ENCODE measurements around the gene CLPSL2.

CLPSL2 gene

GRCh38 chr6:35787266-35788218, 11.1 kb downstream of the CLPSL2 start:
- no peak for DNase-seq (ENCODE audit: low read depth)

DNA sequence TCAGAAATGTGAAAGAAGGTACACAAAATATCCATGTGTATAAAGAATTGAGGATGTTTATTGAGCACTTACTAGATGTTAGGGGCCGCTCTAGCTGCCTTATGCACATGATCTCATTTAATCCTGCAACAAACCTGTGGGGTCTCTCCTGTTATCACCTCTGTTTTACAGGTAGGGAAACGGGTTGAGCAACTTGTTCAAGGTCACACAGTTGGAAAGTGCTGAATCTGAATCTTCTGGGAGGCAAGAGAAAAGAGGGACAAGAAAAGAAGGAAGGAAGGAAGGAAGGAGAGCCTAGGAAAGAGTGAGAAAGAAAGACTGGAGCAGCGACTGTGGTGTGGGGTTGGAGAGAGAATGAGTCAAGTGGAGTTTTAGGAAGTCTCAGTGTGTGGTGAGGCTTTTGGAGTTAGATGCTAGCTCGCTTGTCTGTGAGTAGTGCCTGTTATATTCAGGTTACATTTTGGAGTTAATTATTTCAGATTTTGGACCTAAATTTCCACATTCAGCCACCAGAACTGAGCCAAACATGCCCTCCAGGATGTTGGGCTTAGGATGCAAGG, 12.1 kb downstream of the CLPSL2 start:
- DNase-seq (ENCODE audit: low read depth), result no peak

- no peak for DNase-seq (ENCODE audit: low read depth)
Observed at GRCh38 chr6:35790683-35791082, 14.3 kb downstream of the CLPSL2 start.

- no peak for DNase-seq (ENCODE audit: low read depth)
Observed at GRCh38 chr6:35794536-35795452, 18.4 kb downstream of the CLPSL2 start.

GRCh38 chr6:35795453-35796071, 19.2 kb downstream of the CLPSL2 start:
- no peak for DNase-seq (ENCODE audit: low read depth)

DNA sequence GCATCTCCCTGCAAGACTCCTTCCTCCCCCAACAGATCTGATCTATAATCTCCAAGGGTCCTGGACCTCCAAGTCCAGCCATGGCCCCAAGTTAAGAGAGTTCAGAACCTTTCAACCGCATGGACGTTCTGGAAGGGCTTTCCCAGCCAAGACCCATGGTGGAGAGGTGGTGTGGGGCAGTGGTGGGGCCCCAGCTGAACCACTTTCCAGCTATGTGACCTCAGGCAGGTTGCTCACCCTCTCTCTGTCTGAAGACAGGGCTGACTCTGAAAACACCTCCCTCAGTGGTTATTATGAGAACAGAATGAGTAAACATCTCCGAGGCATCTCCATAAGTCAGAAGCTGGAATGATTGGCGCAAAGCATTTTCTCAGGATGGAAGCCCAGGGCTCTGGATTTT, 19.8 kb downstream of the CLPSL2 start:
- DNase-seq (ENCODE audit: low read depth), result no peak

- no peak for DNase-seq (ENCODE audit: low read depth)
Observed at GRCh38 chr6:35797837-35798526, 21.6 kb downstream of the CLPSL2 start.

DNA sequence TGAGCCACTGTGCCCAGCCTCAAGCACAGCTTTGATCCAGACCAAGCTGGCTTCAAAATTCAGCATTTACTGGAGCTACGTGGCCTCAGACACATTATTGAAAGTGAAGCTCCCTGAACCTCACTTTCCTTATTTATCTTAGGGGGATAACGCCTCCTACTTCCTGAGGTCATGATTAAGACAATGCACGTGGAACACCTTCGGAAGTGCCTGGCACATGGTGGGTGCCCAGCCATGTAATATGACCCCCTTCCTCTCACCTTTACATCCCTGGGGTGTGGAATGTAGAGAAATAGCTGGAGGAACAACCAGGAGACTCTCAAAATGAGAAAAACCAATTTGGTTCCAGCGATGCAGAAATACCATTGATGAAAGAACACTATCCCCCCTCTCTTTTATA, 22.3 kb downstream of the CLPSL2 start:
- no peak for DNase-seq (ENCODE audit: low read depth)

- DNase-seq (ENCODE audit: low read depth), result no peak
Observed at GRCh38 chr6:35801148-35801547, 24.8 kb downstream of the CLPSL2 start.

GRCh38 chr6:35804996-35805736, 28.8 kb downstream of the CLPSL2 start, which contains the start of gene LHFPL5:
LHFPL5 (plus strand) TSS chr6:35805352; CDS start chr6:35805671, 319 bp downstream.
- DNase-seq (ENCODE audit: low read depth), result peak; percentile 21

DNA sequence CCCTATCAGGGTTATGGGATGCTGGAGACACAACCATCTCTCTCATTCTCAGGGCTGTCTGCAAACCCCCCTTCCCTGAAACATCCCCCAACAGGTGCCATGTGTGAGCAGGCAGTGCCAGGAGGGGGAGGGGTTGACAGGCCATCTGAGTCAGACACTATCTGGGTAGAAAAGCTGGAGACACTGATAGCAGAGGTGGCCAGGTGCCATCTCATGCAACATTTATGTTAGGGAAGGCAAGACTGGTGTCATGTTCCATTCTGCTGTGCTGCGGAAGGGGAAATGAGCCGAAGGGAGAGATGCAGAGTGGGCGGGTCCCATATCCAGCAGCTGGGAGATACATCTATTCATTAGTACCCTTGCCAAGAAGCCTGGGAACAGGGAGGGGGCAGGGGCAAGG, 32.3 kb downstream of the CLPSL2 start:
- DNase-seq (ENCODE audit: low read depth), result no peak

- no peak for DNase-seq (ENCODE audit: low read depth)
Observed at GRCh38 chr6:35809809-35810208, 33.4 kb downstream of the CLPSL2 start.

- no peak for DNase-seq (ENCODE audit: low read depth)
Observed at GRCh38 chr6:35810971-35811698, 34.7 kb downstream of the CLPSL2 start.

DNA sequence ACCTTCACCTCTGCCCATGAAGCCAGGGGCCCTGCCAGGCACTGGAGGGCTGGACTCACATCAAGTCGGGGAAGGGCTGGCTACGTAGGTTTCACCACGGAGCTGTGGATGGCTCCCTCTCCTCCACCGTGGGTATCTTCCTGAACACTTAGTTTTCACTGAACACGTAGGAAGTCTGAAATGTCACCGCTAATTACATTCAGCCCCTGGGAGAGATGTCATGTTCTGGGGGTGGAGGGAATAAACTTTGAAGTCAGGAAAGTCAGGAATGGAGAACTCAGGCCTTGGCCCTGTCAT, 35.2 kb downstream of the CLPSL2 start:
- DNase-seq (ENCODE audit: low read depth), result no peak

DNA sequence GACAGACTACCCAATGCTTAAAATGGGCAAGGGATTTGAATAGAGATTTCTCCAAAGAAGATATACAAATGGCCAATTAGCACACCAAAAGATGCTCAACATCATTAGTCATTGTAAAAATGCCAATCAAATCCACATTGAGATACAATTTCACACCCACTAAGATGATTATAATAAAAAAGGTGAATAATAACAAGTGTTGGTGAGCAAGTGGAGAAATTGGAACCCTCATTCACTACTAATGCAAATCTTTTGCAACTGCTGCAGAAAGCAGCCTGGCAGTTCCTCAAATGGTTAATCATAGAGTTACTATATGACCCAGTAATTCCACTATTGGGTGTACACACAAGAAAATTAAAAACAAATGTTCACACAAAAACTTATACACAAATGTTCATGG, 41.1 kb downstream of the CLPSL2 start:
- no peak for DNase-seq (ENCODE audit: low read depth)

DNA sequence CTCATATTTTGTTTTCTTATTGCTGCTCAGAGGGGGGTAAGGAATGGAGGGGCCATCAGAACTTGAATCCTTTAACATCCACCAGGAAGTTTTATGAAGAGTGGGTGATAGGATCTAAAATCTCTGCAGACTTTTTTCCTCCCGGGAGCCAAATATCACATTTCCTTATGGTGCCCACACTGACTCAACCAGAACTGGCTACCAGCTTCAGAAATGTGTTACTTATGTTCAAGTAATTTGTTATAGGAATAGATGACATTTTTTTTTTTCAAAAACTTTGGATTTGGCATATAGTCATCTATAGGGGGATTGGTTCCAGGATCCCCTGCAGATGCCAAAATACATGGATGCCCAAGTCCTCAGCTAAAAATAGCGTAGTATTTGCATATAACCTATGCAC, 47.2 kb downstream of the CLPSL2 start:
- DNase-seq (ENCODE audit: low read depth), result no peak

- DNase-seq (ENCODE audit: low read depth), result no peak
Observed at GRCh38 chr6:35824552-35825192, 48.3 kb downstream of the CLPSL2 start.
